GM12892 (cell line): ENCODE results near the gene SWT1. TPM values are rescaled to one million over a fixed set of nuclear protein-coding genes. Genes with fewer than 3 reads are reported as not detected.

Experiments used
- DNase-seq: peaks from one replicate; pipeline ENCODE4 v3.0.0; 2011; ENCODE audit not compliant: insufficient read length
- FAIRE-seq: peaks from 2 replicates; lab custom pipeline; 2011; peaks lifted over from hg19 to GRCh38; lab: Jason Lieb, UNC
- POLR2A ChIP-seq: IDR thresholded peaks from 2 replicates; pipeline ENCODE4 v1.6.1; 2011; ENCODE audit warnings: low read depth, low read length, control low read depth
- POLR2AphosphoS5 ChIP-seq: IDR thresholded peaks from 2 replicates; pipeline ENCODE4 v1.6.1; 2011; ENCODE audit warnings: low read depth, low read length, control low read depth
- TAF1 ChIP-seq: IDR thresholded peaks from 2 replicates; pipeline ENCODE4 v1.6.1; 2011; ENCODE audit warnings: low read depth, mild to moderate bottlenecking, control low read depth, low read length, borderline replicate concordance
- polyA plus RNA-seq: library from polyadenylated mRNA; unstranded; fragments of >200 nt; gene quantifications from one replicate; pipeline ENCODE4 v1.2.1, GENCODE V29; 2012; ENCODE audit warnings: missing spikeins, inconsistent platforms; ENCODE audit not compliant: missing spikeins

The SWT1 gene
- 2.3 TPM for polyA plus RNA-seq

GRCh38 chr1:185156854-185157598 is at the start of gene SWT1, which contains the start of gene TRMT1L:
Gene SWT1 (plus strand): TSS chr1:185157167. CDS start chr1:185160842, 3,675 bp downstream.
Gene TRMT1L (minus strand): TSS chr1:185156953. CDS start chr1:185156712, 241 bp downstream.
- DNase-seq = peak; percentile 60
- FAIRE-seq = peak; percentile 98
- TF ChIP-seq TAF1 (peak; percentile 64), POLR2AphosphoS5 (peak; percentile 90), POLR2A (peak; percentile 90)

GRCh38 chr1:185108321-185108720 is 48.6 kb upstream of the SWT1 start:
- FAIRE-seq (no peak), DNase-seq (no peak)
- no peak for TF ChIP-seq POLR2AphosphoS5
- TF ChIP-seq TAF1 = no peak
- TF ChIP-seq POLR2A = no peak

GRCh38 chr1:185110145-185110544 is 46.8 kb upstream of the SWT1 start:
- TF ChIP-seq TAF1 (no peak), POLR2A (no peak), POLR2AphosphoS5 (no peak)
- DNase-seq = no peak
- no peak for FAIRE-seq

GRCh38 chr1:185111873-185112272 is 45.1 kb upstream of the SWT1 start:
- TF ChIP-seq TAF1 (no peak), POLR2A (no peak), POLR2AphosphoS5 (no peak)
- FAIRE-seq = no peak

GRCh38 chr1:185112356-185112755 is 44.6 kb upstream of the SWT1 start:
- TF ChIP-seq TAF1 (no peak), POLR2A (no peak), POLR2AphosphoS5 (no peak)
- FAIRE-seq = peak; percentile 30
- no peak for DNase-seq

More at GRCh38 chr1:185111873-185112272, 45.1 kb upstream of the SWT1 start:
- DNase-seq = no peak

- FAIRE-seq (peak; percentile 42), DNase-seq (no peak)
- no peak for TF ChIP-seq TAF1
- TF ChIP-seq POLR2AphosphoS5 = no peak
- no peak for TF ChIP-seq POLR2A
Observed at GRCh38 chr1:185129708-185130107, 27.3 kb upstream of the SWT1 start.

- no peak for TF ChIP-seq TAF1
- TF ChIP-seq POLR2A = no peak
- DNase-seq (no peak), FAIRE-seq (no peak)
Observed at GRCh38 chr1:185132534-185132933, 24.4 kb upstream of the SWT1 start.

GRCh38 chr1:185137896-185138545 is 18.9 kb upstream of the SWT1 start:
- FAIRE-seq = no peak
- no peak for TF ChIP-seq POLR2AphosphoS5
- no peak for TF ChIP-seq TAF1
- no peak for TF ChIP-seq POLR2A
- no peak for DNase-seq

- FAIRE-seq (no peak), DNase-seq (no peak)
- TF ChIP-seq POLR2A (no peak), POLR2AphosphoS5 (no peak), TAF1 (no peak)
Observed at GRCh38 chr1:185139246-185139645, 17.7 kb upstream of the SWT1 start.

- FAIRE-seq (no peak), DNase-seq (no peak)
- TF ChIP-seq POLR2A (no peak), POLR2AphosphoS5 (no peak), TAF1 (no peak)
Observed at GRCh38 chr1:185144233-185144632, 12.7 kb upstream of the SWT1 start.

- DNase-seq (no peak), FAIRE-seq (no peak)
- TF ChIP-seq TAF1 = no peak
- TF ChIP-seq POLR2A = no peak
- no peak for TF ChIP-seq POLR2AphosphoS5
Observed at GRCh38 chr1:185151215-185151614, 5.8 kb upstream of the SWT1 start.

- no peak for DNase-seq
- TF ChIP-seq TAF1 (no peak), POLR2AphosphoS5 (no peak), POLR2A (no peak)
- no peak for FAIRE-seq
Observed at GRCh38 chr1:185152187-185152767, 4.7 kb upstream of the SWT1 start.
